Peyer's patch (tissue), 4 donors: Measurements from ENCODE around the gene TEF.

ENCODE experiments used
- CTCF ChIP-seq, 6 experiments: fragments of 450-650 bp in 4 of 6; fragments of 200-600 bp in 2 of 6; sonication (generic) in 1 of 6; IDR thresholded peaks; one replicate each; pipeline ENCODE4 v1.5.1; 2017 to 2019; ENCODE audit warnings: antibody characterized with exemption in 6 of 6, mild to moderate bottlenecking in 3 of 6, moderate library complexity in 1 of 6
- POLR2A ChIP-seq, 2 donors: fragments of 450-650 bp; IDR thresholded peaks; one replicate each; pipeline ENCODE4 v1.5.1; 2017; ENCODE audit warnings: antibody characterized with exemption in 2 of 2, mild to moderate bottlenecking in 2 of 2, moderate library complexity in 2 of 2

GRCh38 chr22:41341990-41342389 lies 39.8 kb upstream of the TEF start:
- TF ChIP-seq CTCF (IDR thresholded peaks at IDR 0.05) (no peak), POLR2A (IDR thresholded peaks at IDR 0.05) (no peak)
